AG04450 (cell line): ENCODE results near the gene FOXK2. TPM values are rescaled to one million over a fixed set of nuclear protein-coding genes. Genes with fewer than 3 reads are reported as not detected.
"Not testable (repeated sequence)": the region's sequence is repeated elsewhere in the genome, so short reads cannot be mapped to it uniquely, and the experiment has no call there.

Experiments
- CTCF ChIA-PET: fragments of 300-600, 350-600 bp; formaldehyde crosslinking; extraction: SDS; loops from one replicate; lab custom pipeline; 2022; ENCODE audit warnings: antibody characterized with exemption, inconsistent platforms; lab: Charles Lee
- POLR2A ChIA-PET: fragments of 350-600 bp; formaldehyde crosslinking; extraction: SDS; loops from one replicate; lab custom pipeline; 2021; ENCODE audit warnings: antibody characterized with exemption, inconsistent platforms; lab: Yijun Ruan, JAX
- DNase-seq: peaks from one replicate; pipeline ENCODE4 v3.0.0-alpha.2; 2011; ENCODE audit warnings: low read depth, low spot score
- H3K27ac ChIP-seq: one replicate; pipeline ENCODE4 v1.5.1; 2012; ENCODE audit warnings: low read depth, low read length, control low read depth
- H3K27me3 ChIP-seq: one replicate; pipeline ENCODE4 v1.6.0; 2012; ENCODE audit warnings: low read length; ENCODE audit not compliant: control insufficient read depth, insufficient read depth
- H3K4me3 ChIP-seq: 2 replicates; pipeline ENCODE4 v1.5.1; 2011; ENCODE audit warnings: mild to moderate bottlenecking, low read depth, low read length, control low read depth
- H3K9me3 ChIP-seq: 2 replicates; pipeline ENCODE4 v1.5.1; 2012; ENCODE audit warnings: low read length; ENCODE audit not compliant: control insufficient read depth, insufficient read depth
- polyA plus RNA-seq: library from polyadenylated mRNA; depleted of rRNA; stranded (reverse); fragments of >200 nt; gene quantifications from 2 replicates; pipeline ENCODE4 v1.2.3, GENCODE V29; 2011
- TF ChIP-seq, protein P1 (sequence below): IDR thresholded peaks from 2 replicates; pipeline ENCODE4 v1.5.1; 2011; ENCODE audit warnings: low read depth, low read length, control low read depth, inconsistent platforms

The FOXK2 gene
- polyA plus RNA-seq, 1 experiment, result 21.7 TPM

DNA sequence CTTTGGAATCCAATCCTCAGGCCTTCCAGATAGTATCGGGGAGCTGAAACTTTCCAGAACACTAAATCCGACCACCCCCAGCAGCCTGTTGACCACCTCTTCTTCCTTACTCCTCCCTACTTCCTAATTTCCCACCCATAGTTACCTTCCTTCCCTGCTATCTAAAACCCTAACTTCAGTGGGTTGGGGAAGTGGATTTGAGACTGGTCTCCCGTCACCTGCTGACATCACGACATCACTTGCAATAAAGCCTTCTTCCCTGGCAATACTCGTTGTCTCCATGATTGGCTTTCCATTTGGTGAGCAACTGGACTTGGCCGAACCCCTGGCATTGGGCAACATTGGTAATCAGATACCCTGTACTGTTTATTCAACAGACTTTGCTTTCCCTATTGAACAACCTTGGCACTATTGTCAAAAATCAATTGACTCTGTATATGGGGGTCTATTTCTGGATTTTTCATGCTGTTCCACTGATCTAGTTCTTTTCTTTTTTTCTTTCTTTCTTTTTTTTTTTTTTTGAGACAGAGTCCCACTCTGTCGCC is 11.8 kb upstream of the FOXK2 start:
- DNase-seq, result no peak
- POLR2A ChIA-PET, result interaction anchor here (0.5 kb wide), 1 partner anchor 72 kb away, joined by 3 read pairs; no protein-coding TSS in a partner anchor
- Histone ChIP-seq H3K4me3 (no peak overlapping the region), H3K27me3 (no peaks in the 10 kb centered on the region), H3K27ac (no peak overlapping the region), H3K9me3 (no peaks in the 10 kb centered on the region; the same call in 1 of the 2 replicates)
- CTCF ChIA-PET, result interaction anchor here (1.5 kb wide), 1 partner anchor 46 kb away, joined by 4 read pairs; no protein-coding TSS in a partner anchor
- TF ChIP-seq, protein P1, sequence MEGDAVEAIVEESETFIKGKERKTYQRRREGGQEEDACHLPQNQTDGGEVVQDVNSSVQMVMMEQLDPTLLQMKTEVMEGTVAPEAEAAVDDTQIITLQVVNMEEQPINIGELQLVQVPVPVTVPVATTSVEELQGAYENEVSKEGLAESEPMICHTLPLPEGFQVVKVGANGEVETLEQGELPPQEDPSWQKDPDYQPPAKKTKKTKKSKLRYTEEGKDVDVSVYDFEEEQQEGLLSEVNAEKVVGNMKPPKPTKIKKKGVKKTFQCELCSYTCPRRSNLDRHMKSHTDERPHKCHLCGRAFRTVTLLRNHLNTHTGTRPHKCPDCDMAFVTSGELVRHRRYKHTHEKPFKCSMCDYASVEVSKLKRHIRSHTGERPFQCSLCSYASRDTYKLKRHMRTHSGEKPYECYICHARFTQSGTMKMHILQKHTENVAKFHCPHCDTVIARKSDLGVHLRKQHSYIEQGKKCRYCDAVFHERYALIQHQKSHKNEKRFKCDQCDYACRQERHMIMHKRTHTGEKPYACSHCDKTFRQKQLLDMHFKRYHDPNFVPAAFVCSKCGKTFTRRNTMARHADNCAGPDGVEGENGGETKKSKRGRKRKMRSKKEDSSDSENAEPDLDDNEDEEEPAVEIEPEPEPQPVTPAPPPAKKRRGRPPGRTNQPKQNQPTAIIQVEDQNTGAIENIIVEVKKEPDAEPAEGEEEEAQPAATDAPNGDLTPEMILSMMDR, result no peak

DNA sequence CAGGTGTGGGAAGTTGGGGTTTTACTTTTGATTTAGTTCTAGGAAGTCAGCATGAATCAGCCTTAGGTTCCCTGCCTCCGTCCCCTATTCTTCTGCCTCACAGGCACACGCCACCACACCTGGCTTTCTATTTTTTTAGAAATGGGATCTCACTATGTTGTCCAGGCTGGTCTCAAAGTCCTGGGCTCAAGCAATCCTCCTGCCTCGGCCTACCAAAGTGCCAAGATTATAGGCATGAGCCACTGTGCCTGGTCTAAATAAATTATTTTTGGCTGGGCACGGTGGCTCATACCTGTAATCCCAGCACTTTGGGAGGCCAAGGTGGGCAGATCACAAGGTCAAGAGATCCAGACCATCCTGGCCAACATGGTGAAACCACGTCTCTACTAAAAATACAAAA is 7.9 kb upstream of the FOXK2 start:
- DNase-seq, H3K9me3 ChIP-seq, H3K4me3 ChIP-seq, H3K27me3 ChIP-seq, CTCF ChIA-PET, H3K27ac ChIP-seq, POLR2A ChIA-PET: not testable (repeated sequence)

DNA sequence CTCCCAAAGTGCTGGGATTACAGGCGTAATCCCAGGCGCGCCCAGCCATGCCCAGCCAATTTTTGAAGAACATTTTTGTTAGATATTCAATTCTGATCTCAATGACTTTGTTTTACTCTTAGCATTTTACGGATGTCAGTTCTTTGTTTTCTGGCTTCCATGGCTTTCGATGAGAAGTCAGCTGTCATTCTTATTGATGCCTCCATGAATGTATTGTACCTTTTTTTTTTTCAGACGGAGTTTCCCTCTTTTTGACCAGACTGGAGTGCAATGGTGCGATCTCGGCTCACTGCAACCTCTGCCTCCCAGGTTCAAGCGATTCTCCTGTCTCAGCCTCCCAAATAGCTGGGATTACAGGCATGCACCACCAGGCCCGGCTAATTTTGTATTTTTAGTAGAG is 5.7 kb upstream of the FOXK2 start:
- CTCF ChIA-PET, H3K27me3 ChIP-seq, POLR2A ChIA-PET, H3K9me3 ChIP-seq, DNase-seq, H3K4me3 ChIP-seq, H3K27ac ChIP-seq: not testable (repeated sequence)

DNA sequence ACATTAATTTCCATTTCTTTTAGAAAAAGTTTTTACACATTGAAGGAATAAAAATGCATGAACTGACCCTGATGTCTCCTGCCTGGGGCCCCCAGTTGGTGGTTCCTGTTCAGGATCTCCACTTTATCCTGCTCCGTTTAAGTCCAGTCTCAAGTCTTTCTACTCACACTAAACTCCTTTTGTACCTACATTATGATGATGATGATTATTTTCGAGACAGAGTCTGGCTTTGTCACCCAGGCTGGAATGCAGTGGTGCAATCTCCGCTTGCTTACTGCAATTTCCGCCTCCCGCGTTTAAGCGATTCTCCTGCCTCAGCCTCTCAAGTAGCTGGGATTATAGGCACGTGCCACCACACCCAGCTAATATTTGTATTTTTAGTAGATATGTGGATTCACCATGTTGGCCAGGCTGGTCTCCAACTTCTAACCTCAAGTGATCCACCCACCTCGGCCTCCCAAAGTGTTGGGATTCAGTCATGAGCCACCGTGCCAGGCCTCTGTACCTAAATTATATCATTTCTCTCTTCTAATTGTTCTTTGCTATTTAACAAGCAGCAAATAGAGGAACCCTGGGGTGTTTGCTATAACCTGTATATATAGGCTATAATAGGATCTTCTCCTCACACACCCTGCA is 2.2 kb upstream of the FOXK2 start:
- CTCF ChIA-PET, result no interaction called here
- Histone ChIP-seq H3K27me3 (no peaks in the 10 kb centered on the region), H3K4me3 (no peak overlapping the region), H3K27ac (no peak overlapping the region), H3K9me3 (peaks cover 4% of the 10 kb centered on the region; the same call in 1 of the 2 replicates)
- no peak for DNase-seq
- TF ChIP-seq, protein P1, result no peak
- POLR2A ChIA-PET, result no interaction called here

DNA sequence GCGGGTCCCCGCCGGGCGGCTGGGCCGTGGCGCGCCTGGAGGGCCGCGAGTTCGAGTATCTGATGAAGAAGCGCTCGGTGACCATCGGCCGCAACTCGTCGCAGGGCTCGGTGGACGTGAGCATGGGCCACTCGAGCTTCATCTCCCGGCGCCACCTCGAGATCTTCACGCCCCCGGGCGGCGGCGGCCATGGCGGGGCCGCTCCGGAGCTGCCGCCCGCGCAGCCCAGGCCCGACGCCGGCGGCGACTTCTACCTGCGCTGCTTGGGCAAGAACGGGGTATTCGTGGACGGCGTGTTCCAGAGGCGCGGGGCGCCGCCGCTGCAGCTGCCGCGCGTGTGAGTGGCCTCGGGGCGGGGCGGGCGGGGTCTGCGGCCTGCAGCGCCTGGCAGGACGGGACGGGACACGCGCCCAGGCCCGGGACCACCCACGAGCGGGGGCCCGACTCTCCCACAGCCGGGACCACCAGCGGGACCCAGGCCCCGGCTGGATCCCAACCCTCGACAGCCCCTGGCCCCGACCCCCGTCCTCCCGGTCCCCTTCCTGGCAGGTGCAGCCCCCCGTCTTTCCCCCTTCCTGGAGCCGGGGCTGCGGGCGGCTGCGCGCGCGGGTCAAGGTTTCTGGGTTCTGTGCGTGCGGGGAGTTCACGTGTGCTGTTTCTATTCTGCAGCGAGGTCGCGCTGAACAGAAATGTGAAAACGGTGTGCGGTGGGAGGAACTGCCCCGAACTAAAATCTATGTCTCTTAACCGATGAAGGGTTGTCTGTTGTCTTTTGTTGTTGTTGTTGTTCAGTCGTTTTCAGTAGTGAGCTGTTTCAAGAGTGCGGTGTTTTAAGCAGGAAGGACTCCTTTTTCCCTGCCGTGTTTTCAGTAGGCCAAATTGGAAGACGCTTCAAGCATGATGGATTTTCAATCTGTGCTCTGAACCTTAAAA is 705 bp downstream of the FOXK2 start:
- H3K9me3 ChIP-seq, result no peaks in the 10 kb centered on the region; the same call in 1 of the 2 replicates
- CTCF ChIA-PET, result interaction anchor here (1.7 kb wide), 1 partner anchor 31 kb away, joined by 6 read pairs; no protein-coding TSS in a partner anchor
- no peak for DNase-seq

More for the DNA sequence above, 705 bp downstream of the FOXK2 start:
- POLR2A ChIA-PET, result interaction anchor here (0.5 to 1.7 kb wide), 5 partner anchors 12 to 78 kb away, joined by 3 to 9 read pairs (median 6); no protein-coding TSS in a partner anchor
- TF ChIP-seq, protein P1, result no peak
- Histone ChIP-seq H3K4me3 (peak overlapping the region; percentile 68), H3K27me3 (no peaks in the 10 kb centered on the region), H3K27ac (no peak overlapping the region)
